Measurements from ENCODE around the gene CEP95. TPM values are rescaled to one million over a fixed set of nuclear protein-coding genes. Genes with fewer than 3 reads are reported as not detected.
"Not testable (repeated sequence)": the region's sequence is repeated elsewhere in the genome, so short reads cannot be mapped to it uniquely, and the experiment has no call there.

The CEP95 gene
- total RNA-seq, 4 donors from 2014 or later, result 37.9 to 80.7 (median 54.0) TPM

- WGBS, 2 donors, result 66 to 72% methylated on average over 6 of the region's 6 CpGs
- no peak for TF ChIP-seq POLR2A (IDR thresholded peaks at IDR 0.05)
- TF ChIP-seq, protein P1, sequence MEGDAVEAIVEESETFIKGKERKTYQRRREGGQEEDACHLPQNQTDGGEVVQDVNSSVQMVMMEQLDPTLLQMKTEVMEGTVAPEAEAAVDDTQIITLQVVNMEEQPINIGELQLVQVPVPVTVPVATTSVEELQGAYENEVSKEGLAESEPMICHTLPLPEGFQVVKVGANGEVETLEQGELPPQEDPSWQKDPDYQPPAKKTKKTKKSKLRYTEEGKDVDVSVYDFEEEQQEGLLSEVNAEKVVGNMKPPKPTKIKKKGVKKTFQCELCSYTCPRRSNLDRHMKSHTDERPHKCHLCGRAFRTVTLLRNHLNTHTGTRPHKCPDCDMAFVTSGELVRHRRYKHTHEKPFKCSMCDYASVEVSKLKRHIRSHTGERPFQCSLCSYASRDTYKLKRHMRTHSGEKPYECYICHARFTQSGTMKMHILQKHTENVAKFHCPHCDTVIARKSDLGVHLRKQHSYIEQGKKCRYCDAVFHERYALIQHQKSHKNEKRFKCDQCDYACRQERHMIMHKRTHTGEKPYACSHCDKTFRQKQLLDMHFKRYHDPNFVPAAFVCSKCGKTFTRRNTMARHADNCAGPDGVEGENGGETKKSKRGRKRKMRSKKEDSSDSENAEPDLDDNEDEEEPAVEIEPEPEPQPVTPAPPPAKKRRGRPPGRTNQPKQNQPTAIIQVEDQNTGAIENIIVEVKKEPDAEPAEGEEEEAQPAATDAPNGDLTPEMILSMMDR (IDR thresholded peaks at IDR 0.05), result no peak
- no peak for DNase-seq (ENCODE audit: low spot score in 2 of 2)
- intact Hi-C loops (cut with DNase I; ENCODE audit: low total_unique reads), result no loop called here
- H3K4me3 ChIP-seq (ENCODE audit: low read depth, poor library complexity, severe bottlenecking), result no peak overlapping the region
Measured at GRCh38 chr17:64492481-64493109, 14.2 kb upstream of the CEP95 start.

- no peak overlapping the region for H3K4me3 ChIP-seq (ENCODE audit: low read depth, poor library complexity, severe bottlenecking)
- no peak for DNase-seq (ENCODE audit: low spot score in 2 of 2)
- TF ChIP-seq, protein P1 (IDR thresholded peaks at IDR 0.05), result no peak
- TF ChIP-seq POLR2A (IDR thresholded peaks at IDR 0.05), result no peak
- WGBS, 2 donors, result 81 to 90% methylated on average over 2 of the region's 2 CpGs
- intact Hi-C loops (cut with DNase I; ENCODE audit: low total_unique reads), result no loop called here
Measured at GRCh38 chr17:64494121-64494520, 12.7 kb upstream of the CEP95 start.

GRCh38 chr17:64495300-64495699 lies 11.5 kb upstream of the CEP95 start:
- intact Hi-C loops (cut with DNase I; ENCODE audit: low total_unique reads); H3K4me3 ChIP-seq (ENCODE audit: low read depth, poor library complexity, severe bottlenecking); DNase-seq (ENCODE audit: low spot score in 2 of 2): not testable (repeated sequence)
- WGBS, 2 donors, result 89 to 94% methylated on average over 5 of the region's 5 CpGs

- intact Hi-C loops (cut with DNase I; ENCODE audit: low total_unique reads), result no loop called here
- DNase-seq (ENCODE audit: low spot score in 2 of 2), result no peak
- H3K4me3 ChIP-seq (ENCODE audit: low read depth, poor library complexity, severe bottlenecking), result peak overlapping the region; percentile 62
- 1% methylated on average over 19 to 20 of the region's 20 CpGs for WGBS, 2 donors
- TF ChIP-seq POLR2A (IDR thresholded peaks at IDR 0.05), result no peak
- TF ChIP-seq, protein P1 (IDR thresholded peaks at IDR 0.05), result no peak
Measured at GRCh38 chr17:64496348-64496785, 10.4 kb upstream of the CEP95 start.

- intact Hi-C loops (cut with DNase I; ENCODE audit: low total_unique reads), result no loop called here
- no peak for TF ChIP-seq POLR2A (IDR thresholded peaks at IDR 0.05)
- TF ChIP-seq, protein P1 (IDR thresholded peaks at IDR 0.05), result peak in 1 of 3 donors; percentile 21
- peak within 1 kb of the TSS; percentile 62 for H3K4me3 ChIP-seq (ENCODE audit: low read depth, poor library complexity, severe bottlenecking)
- 1 to 2% methylated on average over 50 of the region's 50 CpGs for WGBS, 2 donors
- DNase-seq (ENCODE audit: low spot score in 2 of 2), result peak; percentile 84 to 98
Measured at GRCh38 chr17:64496786-64497564, 9.8 kb upstream of the CEP95 start, which contains the start of gene POLG2. Gene POLG2 (minus strand): TSS chr17:64497054. CDS start chr17:64496968, 86 bp downstream.

DNA sequence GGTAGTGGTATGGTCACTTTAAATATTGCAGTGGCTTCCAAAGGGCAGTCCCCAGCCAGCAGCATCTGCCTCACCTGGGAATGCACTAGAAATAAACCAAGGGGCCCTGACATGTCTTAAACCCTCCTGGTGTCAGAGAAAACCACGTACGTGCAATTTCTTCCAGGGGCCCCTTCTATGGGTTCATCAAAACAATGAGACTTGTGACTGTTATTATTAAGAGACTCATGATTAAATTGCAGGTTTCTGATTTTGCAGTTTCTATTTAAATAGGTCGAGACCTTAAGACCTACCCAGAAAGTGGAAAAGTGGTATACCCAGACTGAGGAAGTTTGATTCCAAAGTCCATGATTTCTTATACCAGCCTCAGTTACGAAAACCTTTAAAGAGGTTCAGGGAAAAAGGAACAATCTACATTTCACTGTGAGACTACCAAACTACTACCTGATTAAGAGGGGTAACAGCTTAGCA lies 9.2 kb upstream of the CEP95 start:
- WGBS, 2 donors, result 53 to 65% methylated on average over 4 of the region's 4 CpGs
- TF ChIP-seq, protein P1 (IDR thresholded peaks at IDR 0.05), result no peak
- no peak for DNase-seq (ENCODE audit: low spot score in 2 of 2)
- no peak overlapping the region for H3K4me3 ChIP-seq (ENCODE audit: low read depth, poor library complexity, severe bottlenecking)
- intact Hi-C loops (cut with DNase I; ENCODE audit: low total_unique reads), result no loop called here
